GM08714 (cell line): ENCODE data around the gene SALL3.

ENCODE experiments used
- H3K4me3 ChIP-seq: fragments of 200-500 bp; sonication (Bioruptor generic); 2 replicates; pipeline ENCODE4 v1.5.1; 2014; ENCODE audit warnings: mild to moderate bottlenecking, low read length, inconsistent platforms
- ZNF274 ChIP-seq: IDR thresholded peaks from 2 replicates; pipeline ENCODE4 v1.6.1; 2012; ENCODE audit warnings: mild to moderate bottlenecking, low read depth, low read length

Gene SALL3

DNA sequence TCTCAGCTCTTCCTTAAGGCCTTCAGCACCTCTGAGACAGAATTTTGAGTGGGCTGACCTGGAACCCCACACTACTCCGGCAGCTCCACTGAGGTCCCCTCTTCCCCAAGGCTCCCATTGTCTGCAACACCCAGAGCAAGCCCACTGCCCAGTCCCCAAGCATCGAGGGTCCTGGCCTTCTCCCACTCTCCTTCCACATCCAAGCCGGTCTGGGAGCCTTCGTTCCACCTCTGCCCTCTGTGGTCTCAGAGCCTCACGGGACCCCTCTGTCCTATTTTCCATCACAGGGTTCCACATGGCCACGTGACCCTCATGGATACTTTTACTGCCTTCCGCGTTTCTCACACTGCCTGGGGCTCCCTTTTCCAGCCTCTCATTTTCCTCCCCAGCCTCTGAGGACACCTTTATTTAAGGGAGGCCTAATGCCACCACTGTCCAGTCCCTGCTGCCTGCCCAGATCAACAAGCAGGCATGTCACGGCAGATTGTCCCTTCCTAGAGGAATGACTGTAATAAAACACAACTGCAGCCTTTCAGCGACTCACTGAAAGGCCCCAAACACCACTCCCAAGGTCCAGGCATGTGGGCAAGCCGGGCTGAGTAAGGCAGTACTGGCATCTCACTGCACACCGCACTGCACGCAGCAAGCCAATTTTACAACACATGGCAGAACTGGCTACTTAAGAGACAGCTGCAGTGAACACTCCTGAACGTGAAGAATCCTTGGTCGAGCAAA lies 7.9 kb upstream of the SALL3 start:
- TF ChIP-seq ZNF274 = no peak
- no peak overlapping the region for H3K4me3 ChIP-seq

DNA sequence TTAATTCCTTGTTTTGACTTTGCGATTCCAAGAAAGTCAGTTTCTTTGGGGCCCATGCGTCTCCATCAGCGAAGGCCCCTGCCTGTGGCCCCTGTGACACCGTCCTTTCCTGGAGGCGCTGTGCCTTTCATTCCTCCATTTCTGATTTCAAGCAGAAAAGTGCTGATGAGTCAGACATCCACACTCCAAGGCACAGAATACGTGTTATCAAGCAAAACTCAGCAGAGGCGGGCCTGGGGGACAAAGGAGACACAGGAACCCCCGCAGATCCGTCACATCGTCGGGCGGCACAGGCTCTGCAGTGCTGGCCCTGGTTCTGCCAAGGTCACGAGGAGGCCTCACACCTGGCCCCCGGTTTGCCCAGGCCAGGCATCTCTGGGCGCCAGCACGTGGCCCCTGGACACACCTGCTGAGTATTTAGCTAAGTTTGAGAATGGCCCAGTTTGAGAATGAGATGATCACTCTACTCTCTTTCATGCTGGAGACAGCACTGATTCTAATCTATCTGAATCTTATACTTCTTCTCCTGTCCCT lies 7.2 kb upstream of the SALL3 start:
- no peak overlapping the region for H3K4me3 ChIP-seq
- no peak for TF ChIP-seq ZNF274

- TF ChIP-seq ZNF274 = no peak
- no peak overlapping the region for H3K4me3 ChIP-seq
Measured at GRCh38 chr18:78972930-78973331, 6.7 kb upstream of the SALL3 start.

GRCh38 chr18:78973357-78974083 lies 6.1 kb upstream of the SALL3 start:
- no peak for TF ChIP-seq ZNF274
- no peak overlapping the region for H3K4me3 ChIP-seq

- TF ChIP-seq ZNF274 = no peak
- no peak overlapping the region for H3K4me3 ChIP-seq
Measured at GRCh38 chr18:78974115-78974761, 5.4 kb upstream of the SALL3 start.

- no peak overlapping the region for H3K4me3 ChIP-seq
Measured at GRCh38 chr18:78975292-78975691, 4.3 kb upstream of the SALL3 start.

DNA sequence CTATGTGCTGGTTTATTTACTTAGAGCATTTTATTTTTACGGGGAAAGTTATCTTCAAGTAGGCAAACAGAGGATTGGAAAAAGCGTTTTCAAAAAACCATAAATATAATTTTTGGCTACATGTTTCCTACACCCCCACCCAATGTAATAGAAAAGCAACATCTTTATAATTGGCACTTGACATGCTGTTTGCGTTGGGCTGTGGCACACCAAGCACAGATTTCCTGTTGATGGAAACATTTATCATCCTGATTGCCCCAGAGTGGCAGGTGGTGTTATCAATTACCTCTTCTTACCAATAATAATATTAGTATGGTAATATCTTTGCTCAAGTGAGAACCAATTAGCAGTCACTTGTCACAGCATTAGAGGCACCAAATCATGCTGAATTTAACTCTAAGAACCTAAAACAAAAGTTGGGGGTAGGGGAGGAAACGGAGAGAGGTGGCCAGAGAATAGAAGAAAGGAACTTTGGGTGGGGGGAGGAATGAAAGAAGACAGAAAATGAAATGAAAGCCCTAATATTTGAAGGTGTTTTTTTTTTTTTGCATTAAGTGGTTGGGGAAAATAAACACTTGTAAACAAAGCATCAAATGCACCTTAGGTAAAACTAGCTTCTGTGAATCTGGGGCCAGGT lies 3.8 kb upstream of the SALL3 start:
- no peak for TF ChIP-seq ZNF274
- H3K4me3 ChIP-seq = no peak overlapping the region

More at GRCh38 chr18:78975292-78975691, 4.3 kb upstream of the SALL3 start:
- no peak for TF ChIP-seq ZNF274

GRCh38 chr18:78976765-78977636 lies 2.6 kb upstream of the SALL3 start:
- TF ChIP-seq ZNF274 = no peak
- no peak overlapping the region for H3K4me3 ChIP-seq

DNA sequence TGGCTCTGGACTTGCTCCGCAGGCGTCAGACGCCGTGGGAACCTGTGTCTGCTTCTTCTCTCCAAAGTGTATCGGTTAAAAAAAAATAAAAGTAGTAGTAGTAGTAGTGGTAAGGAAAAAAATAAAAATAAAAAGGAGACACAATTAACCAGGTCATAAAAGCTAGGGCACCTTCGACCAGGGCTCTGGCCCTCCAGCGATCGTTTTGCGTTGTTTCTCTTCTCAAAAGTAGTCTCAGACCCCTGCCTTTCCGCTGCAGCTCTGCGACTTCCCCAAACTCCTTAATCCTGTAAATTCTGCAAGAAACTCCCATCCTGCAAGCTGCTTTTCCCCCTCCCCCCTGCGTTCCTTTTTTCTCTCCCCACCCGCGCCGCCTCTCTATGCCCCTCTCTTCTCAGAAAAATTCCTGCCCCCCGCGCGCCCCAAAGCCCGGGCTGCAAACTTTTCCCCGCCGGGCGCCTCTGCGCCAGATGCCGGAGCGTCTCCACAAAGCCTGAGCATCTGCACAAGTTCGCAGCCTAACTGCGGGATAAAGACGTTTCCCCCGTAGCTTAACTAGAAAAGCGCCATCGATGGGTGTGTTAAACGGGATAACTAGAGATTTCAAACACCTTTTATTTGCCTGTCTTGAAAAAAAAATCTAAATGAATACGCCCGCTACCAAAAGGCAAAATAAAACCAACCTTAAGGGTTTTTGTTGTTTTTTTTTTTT lies 1.8 kb upstream of the SALL3 start:
- H3K4me3 ChIP-seq = no peak overlapping the region

GRCh38 chr18:78978349-78979055 lies 1.1 kb upstream of the SALL3 start:
- H3K4me3 ChIP-seq = no peak overlapping the region
- TF ChIP-seq ZNF274 = no peak

More for the DNA sequence above, 1.8 kb upstream of the SALL3 start:
- no peak for TF ChIP-seq ZNF274

GRCh38 chr18:78979056-78979729 lies 425 bp upstream of the SALL3 start:
- TF ChIP-seq ZNF274 = no peak
- H3K4me3 ChIP-seq = no peak overlapping the region

DNA sequence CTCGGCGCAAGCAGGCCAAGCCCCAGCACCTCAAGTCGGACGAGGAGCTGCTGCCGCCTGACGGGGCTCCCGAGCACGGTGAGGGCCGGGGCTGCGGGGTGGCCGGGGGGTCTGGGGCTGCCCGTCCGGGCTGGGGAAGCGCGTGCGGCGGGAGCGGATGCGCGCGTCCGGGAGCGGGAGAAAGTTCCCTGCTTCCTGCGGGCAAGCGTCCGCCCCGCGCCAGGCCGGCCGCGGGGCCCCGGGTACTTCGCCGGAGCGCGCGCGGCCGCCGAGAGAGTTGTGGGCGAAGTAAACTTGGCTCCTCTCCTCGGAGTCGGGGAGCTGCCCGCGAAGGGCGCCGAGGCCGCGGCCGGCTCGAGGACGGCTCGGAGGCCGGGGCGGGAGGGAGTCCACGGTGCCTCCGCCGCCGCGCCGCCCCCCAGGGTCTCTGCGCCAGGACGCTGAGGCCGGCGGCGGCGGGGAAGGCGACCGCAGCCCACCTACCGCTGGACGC lies 707 bp downstream of the SALL3 start:
- no peak for TF ChIP-seq ZNF274
- no peak overlapping the region for H3K4me3 ChIP-seq
